Peyer's patch (tissue), 4 donors: ENCODE data around the gene UACA.

ENCODE experiments used
- POLR2A ChIP-seq, 2 donors: fragments of 450-650 bp; IDR thresholded peaks; one replicate each; pipeline ENCODE4 v1.5.1; 2017; ENCODE audit warnings: antibody characterized with exemption in 2 of 2, mild to moderate bottlenecking in 2 of 2, moderate library complexity in 2 of 2
- TF ChIP-seq, protein P1 (sequence below), 6 experiments: fragments of 450-650 bp in 4 of 6; fragments of 200-600 bp in 2 of 6; sonication (generic) in 1 of 6; IDR thresholded peaks; one replicate each; pipeline ENCODE4 v1.5.1; 2017 to 2019; ENCODE audit warnings: antibody characterized with exemption in 6 of 6, mild to moderate bottlenecking in 3 of 6, moderate library complexity in 1 of 6

- TF ChIP-seq, protein P1, sequence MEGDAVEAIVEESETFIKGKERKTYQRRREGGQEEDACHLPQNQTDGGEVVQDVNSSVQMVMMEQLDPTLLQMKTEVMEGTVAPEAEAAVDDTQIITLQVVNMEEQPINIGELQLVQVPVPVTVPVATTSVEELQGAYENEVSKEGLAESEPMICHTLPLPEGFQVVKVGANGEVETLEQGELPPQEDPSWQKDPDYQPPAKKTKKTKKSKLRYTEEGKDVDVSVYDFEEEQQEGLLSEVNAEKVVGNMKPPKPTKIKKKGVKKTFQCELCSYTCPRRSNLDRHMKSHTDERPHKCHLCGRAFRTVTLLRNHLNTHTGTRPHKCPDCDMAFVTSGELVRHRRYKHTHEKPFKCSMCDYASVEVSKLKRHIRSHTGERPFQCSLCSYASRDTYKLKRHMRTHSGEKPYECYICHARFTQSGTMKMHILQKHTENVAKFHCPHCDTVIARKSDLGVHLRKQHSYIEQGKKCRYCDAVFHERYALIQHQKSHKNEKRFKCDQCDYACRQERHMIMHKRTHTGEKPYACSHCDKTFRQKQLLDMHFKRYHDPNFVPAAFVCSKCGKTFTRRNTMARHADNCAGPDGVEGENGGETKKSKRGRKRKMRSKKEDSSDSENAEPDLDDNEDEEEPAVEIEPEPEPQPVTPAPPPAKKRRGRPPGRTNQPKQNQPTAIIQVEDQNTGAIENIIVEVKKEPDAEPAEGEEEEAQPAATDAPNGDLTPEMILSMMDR (IDR thresholded peaks at IDR 0.05) = peak; percentile 63 to 83 (median 76)
- no peak for TF ChIP-seq POLR2A (IDR thresholded peaks at IDR 0.05)
These were observed 40.9 kb downstream of the UACA start for GRCh38 chr15:70722266-70723121.
